OCI-LY7 (cell line): Measurements from ENCODE around the gene ABCC4. TPM values are rescaled to one million over a fixed set of nuclear protein-coding genes. Genes with fewer than 3 reads are reported as not detected.

Experiments used
- BruUV-seq: library from RNA; stranded (reverse); fragments of 400-500 nt; replicated peaks from 2 replicates; lab custom pipeline; 2021; lab: Mats Ljungman, UMichigan
- CTCF ChIA-PET: fragments of 300-600 bp; sonication (Branson Sonifier 250); formaldehyde crosslinking; loops from one replicate; lab custom pipeline; 2022; ENCODE audit warnings: antibody characterized with exemption; ENCODE audit not compliant: unreplicated experiment; lab: Charles Lee
- POLR2A ChIA-PET: fragments of 300-600 bp; sonication (Branson Sonifier 250); formaldehyde crosslinking; loops from one replicate; lab custom pipeline; 2022; ENCODE audit warnings: antibody characterized with exemption; lab: Charles Lee
- DNase-seq: peaks from one replicate; pipeline ENCODE4 v3.0.0-alpha.2; 2015; ENCODE audit warnings: low spot score
- H2AFZ ChIP-seq: fragments of 200-600 bp; sonication (generic), shearing (Covaris generic); 2 replicates; pipeline ENCODE4 v1.6.1; 2014; ENCODE audit warnings: mild to moderate bottlenecking, antibody characterized with exemption, low read length, moderate library complexity
- H3K27ac ChIP-seq: fragments of 200-600 bp; sonication (generic); 2 replicates; pipeline ENCODE4 v1.5.1; 2014; ENCODE audit warnings: mixed run types, low read depth, mild to moderate bottlenecking, moderate library complexity, low read length, inconsistent platforms; ENCODE audit not compliant: poor library complexity, severe bottlenecking
- H3K36me3 ChIP-seq: fragments of 200-600 bp; sonication (generic); 2 replicates; pipeline ENCODE4 v1.6.1; 2014; ENCODE audit warnings: mild to moderate bottlenecking, antibody characterized with exemption, low read length, moderate library complexity, mixed read lengths; ENCODE audit not compliant: insufficient read depth
- H3K4me1 ChIP-seq: fragments of 200-600 bp; sonication (generic); 2 replicates; pipeline ENCODE4 v1.5.1; 2014; ENCODE audit warnings: mild to moderate bottlenecking, low read length; ENCODE audit not compliant: insufficient read depth, poor library complexity, severe bottlenecking
- H3K4me2 ChIP-seq: fragments of 200-600 bp; sonication (generic); 2 replicates; pipeline ENCODE4 v1.6.1; 2014; ENCODE audit warnings: mild to moderate bottlenecking, low read length
- H3K4me3 ChIP-seq: fragments of 200-600 bp; sonication (generic); 2 replicates; pipeline ENCODE4 v1.5.1; 2014; ENCODE audit warnings: mild to moderate bottlenecking, low read depth, low read length; ENCODE audit not compliant: poor library complexity, severe bottlenecking
- H3K79me2 ChIP-seq: fragments of 200-600 bp; sonication (generic); 2 replicates; pipeline ENCODE4 v1.6.1; 2016; ENCODE audit warnings: low read depth, mild to moderate bottlenecking, low read length, moderate library complexity, mixed read lengths; ENCODE audit not compliant: insufficient read depth
- H3K9me2 ChIP-seq: fragments of 200-600 bp; sonication (generic); 2 replicates; pipeline ENCODE4 v1.6.1; 2016; ENCODE audit warnings: mild to moderate bottlenecking, low read length, mixed read lengths; ENCODE audit not compliant: insufficient read depth
- H3K9me3 ChIP-seq: fragments of 200-600 bp; sonication (generic); 2 replicates; pipeline ENCODE4 v1.6.1; 2014; ENCODE audit warnings: mild to moderate bottlenecking, mixed run types, low read length, mixed read lengths
- H4K20me1 ChIP-seq: fragments of 200-600 bp; sonication (generic); 2 replicates; pipeline ENCODE4 v1.6.1; 2014; ENCODE audit warnings: mild to moderate bottlenecking, antibody characterized with exemption, low read length, moderate library complexity, mixed read lengths; ENCODE audit not compliant: insufficient read depth
- CTCF ChIP-seq: fragments of 200-600 bp; sonication (generic); conservative IDR thresholded peaks from 2 replicates; pipeline ENCODE4 v1.5.1; 2014; ENCODE audit warnings: mild to moderate bottlenecking, antibody characterized with exemption, low read length, moderate library complexity, mixed read lengths
- EZH2phosphoT487 ChIP-seq: fragments of 200-600 bp; sonication (generic); IDR thresholded peaks from 2 replicates; pipeline ENCODE4 v1.6.1; 2018; ENCODE audit warnings: low read depth, borderline replicate concordance, mild to moderate bottlenecking, mixed run types, antibody characterized with exemption, low read length, moderate library complexity, mixed read lengths
- intact Hi-C: fragments of 100-400 bp; cut with micrococcal nuclease; formaldehyde crosslinking; loops from one replicate; pipeline ENCODE4 v1.10.0; 2022; ENCODE audit not compliant: unreplicated experiment
- total RNA-seq, 2 experiments: library from RNA; depleted of rRNA in 1 of 2; stranded (reverse); fragments of >200 nt in 1 of 2; shearing (Covaris generic) in 1 of 2; gene quantifications; 2 replicates each; pipeline ENCODE4 v1.2.3, GENCODE V29; 2014 to 2022

Gene ABCC4
- total RNA-seq, 2 experiments from 2014 or later = 7.3 to 7.8 TPM

GRCh38 chr13:95100525-95101433 is 200.5 kb downstream of the ABCC4 start:
- BruUV-seq = no TSS peak
- CTCF ChIA-PET = no interaction called here

GRCh38 chr13:95099541-95099940 is 201.7 kb downstream of the ABCC4 start:
- no peaks in the 10 kb centered on the region for H3K4me1 ChIP-seq
- no peak overlapping the region for H3K4me3 ChIP-seq
- H2AFZ ChIP-seq = no peak overlapping the region
- H3K9me3 ChIP-seq = no peaks in the 10 kb centered on the region
- no peaks in the 10 kb centered on the region for H3K79me2 ChIP-seq
- no peak overlapping the region for H3K4me2 ChIP-seq
- no peak overlapping the region for H3K27ac ChIP-seq
- H3K36me3 ChIP-seq = no peaks in the 10 kb centered on the region; the same call in 1 of the 2 replicates
- BruUV-seq = no TSS peak
- no peak for TF ChIP-seq CTCF
- TF ChIP-seq EZH2phosphoT487 = no peak
- DNase-seq = no peak
- POLR2A ChIA-PET = no interaction called here
- no peaks in the 10 kb centered on the region for H3K9me2 ChIP-seq
- intact Hi-C loops = no loop called here
- no peaks in the 10 kb centered on the region for H4K20me1 ChIP-seq
- CTCF ChIA-PET = no interaction called here

More at GRCh38 chr13:95100525-95101433, 200.5 kb downstream of the ABCC4 start:
- no peak overlapping the region for H3K4me2 ChIP-seq
- TF ChIP-seq CTCF = no peak
- no peak for TF ChIP-seq EZH2phosphoT487
- no peaks in the 10 kb centered on the region for H3K79me2 ChIP-seq
- no peak overlapping the region for H3K4me3 ChIP-seq
- intact Hi-C loops = no loop called here
- H3K4me1 ChIP-seq = no peaks in the 10 kb centered on the region
- no peak overlapping the region for H2AFZ ChIP-seq
- no peaks in the 10 kb centered on the region for H3K9me2 ChIP-seq
- no peaks in the 10 kb centered on the region for H3K9me3 ChIP-seq
- POLR2A ChIA-PET = no interaction called here
- H3K36me3 ChIP-seq = no peaks in the 10 kb centered on the region; the same call in 1 of the 2 replicates
- H4K20me1 ChIP-seq = no peaks in the 10 kb centered on the region
- no peak overlapping the region for H3K27ac ChIP-seq
- no peak for DNase-seq

GRCh38 chr13:95098916-95099315 is 202.3 kb downstream of the ABCC4 start:
- H3K4me3 ChIP-seq = no peak overlapping the region
- H3K9me3 ChIP-seq = no peaks in the 10 kb centered on the region
- H3K9me2 ChIP-seq = no peaks in the 10 kb centered on the region
- no peaks in the 10 kb centered on the region; the same call in 1 of the 2 replicates for H3K36me3 ChIP-seq
- H3K4me2 ChIP-seq = no peak overlapping the region
- H4K20me1 ChIP-seq = no peaks in the 10 kb centered on the region
- ChIA-PET CTCF (no interaction called here), POLR2A (no interaction called here)
- DNase-seq = no peak
- intact Hi-C loops = no loop called here
- H2AFZ ChIP-seq = no peak overlapping the region
- BruUV-seq = no TSS peak
- no peak overlapping the region for H3K27ac ChIP-seq
- no peaks in the 10 kb centered on the region for H3K79me2 ChIP-seq
- no peak for TF ChIP-seq EZH2phosphoT487
- TF ChIP-seq CTCF = no peak
- H3K4me1 ChIP-seq = no peaks in the 10 kb centered on the region
